Endothelial cell of umbilical vein (primary cell): ENCODE measurements around the gene EPS15.

ENCODE experiments used
- EZH2 ChIP-seq: IDR thresholded peaks from 2 replicates; pipeline ENCODE4 v1.6.1; 2012; ENCODE audit warnings: borderline replicate concordance, low read depth, mild to moderate bottlenecking, moderate library complexity, low read length, inconsistent platforms; ENCODE audit not compliant: severe bottlenecking
- FOS ChIP-seq: IDR thresholded peaks from 2 replicates; pipeline ENCODE4 v1.6.1; 2011; ENCODE audit warnings: mild to moderate bottlenecking, low read length, moderate library complexity, borderline replicate concordance; ENCODE audit not compliant: insufficient read depth
- POLR2A ChIP-seq: IDR thresholded peaks from 2 replicates; pipeline ENCODE4 v1.6.1; 2012; ENCODE audit warnings: low read depth, mild to moderate bottlenecking, control low read depth, low read length
- POLR2AphosphoS5 ChIP-seq: IDR thresholded peaks from 2 replicates; pipeline ENCODE4 v1.6.1; 2012; ENCODE audit warnings: low read depth, mild to moderate bottlenecking, control low read depth, low read length, moderate library complexity; ENCODE audit not compliant: insufficient read depth
- TF ChIP-seq, protein P1 (sequence below), 2 donors: IDR thresholded peaks; 1 replicate in 1 of 2; 2 replicates in 1 of 2; pipeline ENCODE4 v1.5.1; 2011; ENCODE audit warnings: low read length in 2 of 2, mild to moderate bottlenecking in 2 of 2, moderate library complexity in 2 of 2, control low read depth in 1 of 2, inconsistent platforms in 1 of 2, low read depth in 1 of 2; ENCODE audit not compliant: insufficient read depth in 1 of 2; ENCODE audit errors: extremely low read depth in 1 of 2

- TF ChIP-seq, protein P1, sequence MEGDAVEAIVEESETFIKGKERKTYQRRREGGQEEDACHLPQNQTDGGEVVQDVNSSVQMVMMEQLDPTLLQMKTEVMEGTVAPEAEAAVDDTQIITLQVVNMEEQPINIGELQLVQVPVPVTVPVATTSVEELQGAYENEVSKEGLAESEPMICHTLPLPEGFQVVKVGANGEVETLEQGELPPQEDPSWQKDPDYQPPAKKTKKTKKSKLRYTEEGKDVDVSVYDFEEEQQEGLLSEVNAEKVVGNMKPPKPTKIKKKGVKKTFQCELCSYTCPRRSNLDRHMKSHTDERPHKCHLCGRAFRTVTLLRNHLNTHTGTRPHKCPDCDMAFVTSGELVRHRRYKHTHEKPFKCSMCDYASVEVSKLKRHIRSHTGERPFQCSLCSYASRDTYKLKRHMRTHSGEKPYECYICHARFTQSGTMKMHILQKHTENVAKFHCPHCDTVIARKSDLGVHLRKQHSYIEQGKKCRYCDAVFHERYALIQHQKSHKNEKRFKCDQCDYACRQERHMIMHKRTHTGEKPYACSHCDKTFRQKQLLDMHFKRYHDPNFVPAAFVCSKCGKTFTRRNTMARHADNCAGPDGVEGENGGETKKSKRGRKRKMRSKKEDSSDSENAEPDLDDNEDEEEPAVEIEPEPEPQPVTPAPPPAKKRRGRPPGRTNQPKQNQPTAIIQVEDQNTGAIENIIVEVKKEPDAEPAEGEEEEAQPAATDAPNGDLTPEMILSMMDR (IDR thresholded peaks at IDR 0.05; ENCODE audit: extremely low read depth in 1 of 2, insufficient read depth in 1 of 2, low read depth in 1 of 2, low read length in 2 of 2), result no peak
- TF ChIP-seq FOS (no peak), EZH2 (no peak), POLR2A (no peak), POLR2AphosphoS5 (no peak)
These were observed 138.1 kb downstream of the EPS15 start for GRCh38 chr1:51380936-51381335.
